ENCODE results near the gene CFAP97D2.
"Not testable (repeated sequence)": the region's sequence is repeated elsewhere in the genome, so short reads cannot be mapped to it uniquely, and the experiment has no call there.

CFAP97D2 gene

DNA sequence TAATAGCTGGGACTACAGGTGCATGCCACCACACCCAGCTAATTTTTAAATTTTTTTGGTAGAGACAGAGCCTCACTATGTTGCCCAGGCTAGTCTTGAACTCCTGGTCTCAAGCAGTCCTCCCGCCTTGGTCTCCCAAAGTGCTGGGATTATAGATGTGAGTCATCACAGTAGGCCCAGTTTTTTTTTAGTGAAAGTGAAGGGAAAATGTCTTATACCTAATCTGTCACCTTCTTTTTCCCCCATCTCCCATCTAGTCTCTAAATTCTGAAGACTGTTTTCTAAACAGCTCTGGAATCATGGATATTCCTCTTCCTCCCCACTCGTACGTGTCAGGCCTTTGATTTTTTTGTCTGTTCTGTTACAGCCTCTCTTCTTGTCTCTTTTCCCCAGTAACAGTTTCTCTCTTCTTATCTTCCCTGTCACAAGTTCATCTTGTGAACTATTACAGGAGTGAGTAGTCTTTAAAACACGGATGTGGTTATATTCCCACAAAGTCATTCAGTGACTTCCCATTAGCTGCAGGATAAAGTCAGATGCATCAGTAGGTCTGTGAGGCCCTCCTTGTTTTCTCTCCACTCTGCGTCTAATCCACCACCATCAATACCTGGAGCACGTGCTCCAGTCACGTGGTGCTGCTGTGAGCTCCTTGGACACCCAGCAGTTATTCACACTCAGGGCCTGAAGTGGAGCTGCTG lies 58.5 kb downstream of the CFAP97D2 start:
- DNase-seq: no peak

DNA sequence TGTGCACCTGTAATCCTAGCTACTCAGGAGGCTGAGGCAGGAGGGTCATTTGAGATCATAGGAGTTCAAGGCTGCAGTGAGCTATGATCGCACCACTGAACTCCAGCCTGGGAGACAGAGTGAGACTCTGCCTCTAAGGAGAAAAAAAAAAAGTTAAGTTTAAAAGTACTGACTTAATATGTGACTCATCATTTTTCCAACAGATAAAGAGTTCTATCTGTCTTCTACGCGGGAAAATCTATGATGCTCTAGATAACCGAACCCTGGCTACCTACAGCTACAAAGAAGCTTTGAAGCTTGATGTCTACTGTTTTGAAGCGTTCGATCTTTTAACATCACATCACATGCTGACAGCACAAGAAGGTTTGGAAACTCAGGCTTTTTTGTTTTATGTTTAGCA lies 62.9 kb downstream of the CFAP97D2 start:
- DNase-seq: no peak

DNA sequence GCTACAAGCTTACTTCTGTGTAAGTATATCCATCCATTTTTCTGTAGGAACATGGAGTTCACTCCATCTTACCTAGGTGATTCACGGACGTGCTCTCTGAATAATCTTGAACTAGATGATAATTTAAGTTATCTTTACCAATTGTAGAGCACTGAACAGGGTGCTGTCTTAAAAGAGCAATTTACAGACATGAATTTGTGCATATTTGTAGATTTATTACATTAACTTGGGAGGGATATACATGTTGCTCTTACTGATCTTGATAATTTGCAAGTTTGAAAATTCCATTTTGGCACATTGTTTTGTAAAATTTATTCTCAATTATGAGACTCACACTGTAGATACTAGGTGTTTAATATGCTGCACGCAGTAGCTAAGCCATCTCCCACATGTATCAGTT lies 64.9 kb downstream of the CFAP97D2 start:
- no peak for DNase-seq

DNA sequence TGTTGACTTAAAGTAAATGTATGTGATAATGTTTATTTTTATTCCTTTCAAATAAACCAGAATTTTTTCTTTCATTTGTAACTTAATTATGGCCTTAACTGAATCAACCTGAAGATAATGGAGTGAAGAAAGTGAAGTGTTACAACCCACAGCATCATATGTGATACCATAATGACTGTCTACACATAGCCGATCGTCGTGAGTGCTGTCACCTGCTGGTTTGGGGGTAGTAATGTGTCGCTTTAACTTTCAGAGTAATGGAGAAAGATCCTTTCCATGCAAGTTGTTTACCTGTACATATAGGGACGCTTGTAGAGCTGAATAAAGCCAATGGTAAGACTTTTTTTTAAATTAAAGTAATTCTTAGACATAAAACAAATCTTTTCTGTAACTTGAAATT lies 65.6 kb downstream of the CFAP97D2 start:
- no peak for DNase-seq

DNA sequence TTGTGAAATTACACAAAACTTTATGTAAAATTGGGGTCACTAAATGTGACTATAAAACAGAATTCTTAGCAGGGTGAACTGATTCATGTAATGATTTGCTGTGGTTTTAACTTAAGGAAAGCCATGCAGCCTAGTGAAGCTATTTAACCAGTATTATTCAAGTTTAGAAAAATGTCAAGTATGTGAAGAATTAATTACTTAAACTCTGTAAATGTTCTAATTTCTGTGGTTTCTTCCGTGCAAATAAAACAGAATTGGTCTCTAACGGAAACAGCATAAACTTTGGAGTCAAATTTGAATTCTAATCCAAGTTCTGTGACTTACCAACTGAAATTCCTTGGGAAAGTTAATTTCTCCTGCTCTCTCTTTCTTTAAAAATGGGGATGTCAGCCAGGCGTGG lies 69.0 kb downstream of the CFAP97D2 start:
- DNase-seq: no peak

DNA sequence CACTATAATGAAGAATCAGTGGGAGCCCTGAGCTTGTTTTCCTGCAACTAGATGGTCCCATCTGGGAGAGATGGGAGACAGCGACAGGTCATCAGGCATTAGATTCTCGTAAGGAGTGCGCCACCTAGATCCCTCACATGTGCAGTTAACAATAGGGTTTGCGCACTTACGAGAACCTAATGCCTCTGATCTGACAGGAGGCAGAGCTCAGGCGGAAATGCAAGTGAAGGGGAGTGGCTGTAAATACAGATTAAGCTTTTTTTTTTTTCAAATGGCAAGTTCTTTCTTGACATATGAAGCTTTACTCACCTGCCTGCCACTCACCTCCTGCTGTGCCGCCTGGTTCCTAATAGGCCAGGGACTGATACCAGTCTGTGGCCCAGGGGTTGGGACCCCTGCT lies 70.0 kb downstream of the CFAP97D2 start:
- no peak for DNase-seq

DNA sequence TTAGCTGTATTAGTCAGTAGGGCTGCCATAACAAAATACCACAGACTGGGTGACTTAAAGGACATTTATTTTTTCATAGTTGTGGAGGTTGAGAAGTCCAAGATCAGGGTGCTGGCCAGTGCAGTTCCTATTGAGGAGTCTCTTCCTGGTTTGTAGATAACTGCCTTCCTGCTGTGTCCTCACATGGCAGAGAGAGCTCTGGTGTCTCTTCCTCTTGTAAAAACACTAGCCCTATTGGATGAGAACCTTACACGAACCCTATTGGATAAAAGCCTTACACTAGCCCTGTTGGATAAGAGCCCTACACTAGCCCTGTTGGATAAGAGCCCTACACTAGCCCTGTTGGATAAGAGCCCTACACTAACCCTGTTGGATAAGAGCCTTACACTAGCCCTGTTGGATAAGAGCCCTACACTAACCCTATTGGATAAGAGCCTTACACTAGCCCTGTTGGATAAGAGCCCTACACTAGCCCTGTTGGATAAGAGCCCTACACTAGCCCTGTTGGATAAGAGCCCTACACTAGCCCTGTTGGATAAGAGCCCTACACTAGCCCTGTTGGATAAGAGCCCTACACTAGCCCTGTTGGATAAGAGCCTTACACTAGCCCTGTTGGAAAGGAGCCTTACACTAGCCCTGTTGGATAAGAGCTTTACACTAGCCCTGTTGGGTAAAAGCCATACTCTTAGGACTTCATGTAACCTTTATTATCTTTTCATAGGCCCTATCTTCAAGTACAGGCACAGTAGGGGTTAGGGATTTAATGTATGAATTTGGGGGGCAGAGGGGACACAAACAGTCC lies 72.8 kb downstream of the CFAP97D2 start:
- not testable (repeated sequence) for DNase-seq

DNA sequence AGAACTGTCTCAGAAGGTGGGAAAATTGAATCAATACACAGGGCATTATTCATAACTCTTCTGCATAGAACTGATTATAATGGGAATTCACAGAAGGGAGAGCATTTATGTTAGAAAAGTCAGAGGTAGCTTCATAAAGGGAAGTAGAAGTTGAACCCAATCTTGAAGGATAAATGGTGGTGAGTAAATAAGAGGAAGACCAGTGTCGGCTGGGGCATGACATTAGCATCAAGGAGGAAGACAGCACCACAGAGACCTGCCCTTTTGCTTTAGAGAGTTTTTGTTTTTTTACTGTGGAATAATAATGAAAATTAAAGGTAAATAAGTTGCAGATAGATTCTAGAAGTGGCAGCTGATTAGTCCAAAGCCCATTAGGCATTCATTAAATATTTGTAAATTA lies 77.5 kb downstream of the CFAP97D2 start:
- no peak for DNase-seq

DNA sequence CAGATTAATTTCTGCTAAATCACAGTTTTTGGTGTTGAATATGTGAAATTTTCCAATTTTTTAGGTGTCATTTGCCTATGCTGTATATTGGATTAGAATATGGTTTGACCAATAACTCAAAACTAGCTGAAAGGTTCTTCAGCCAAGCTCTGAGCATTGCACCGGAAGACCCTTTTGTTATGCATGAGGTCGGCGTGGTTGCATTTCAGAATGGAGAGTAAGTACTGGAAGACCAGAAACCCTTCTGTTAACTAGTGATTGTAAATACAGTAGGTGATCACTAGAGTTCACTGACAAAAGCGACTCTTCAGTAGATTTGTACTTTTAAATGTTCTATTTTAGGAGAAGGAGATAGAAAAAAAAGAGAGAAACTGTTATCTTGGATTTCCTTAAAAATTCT lies 78.0 kb downstream of the CFAP97D2 start:
- no peak for DNase-seq

DNA sequence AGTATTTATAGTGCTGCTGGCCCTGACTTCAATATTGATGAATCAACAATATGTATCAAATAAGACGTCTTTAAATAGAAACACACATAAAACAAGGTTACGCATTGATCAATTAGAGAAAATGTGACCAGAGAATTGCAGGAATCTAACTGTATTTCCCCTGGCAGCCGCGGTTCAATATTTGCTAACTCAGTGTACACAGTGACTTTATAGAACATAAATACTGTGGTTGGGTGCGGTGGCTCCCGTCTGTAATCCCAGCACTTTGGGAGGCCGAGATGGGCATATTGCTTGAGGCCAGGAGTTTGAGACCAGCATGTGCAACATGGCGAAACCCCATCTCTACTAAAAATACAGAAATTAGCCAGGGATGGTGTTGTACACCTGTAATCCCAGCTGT lies 79.5 kb downstream of the CFAP97D2 start:
- DNase-seq: no peak

DNA sequence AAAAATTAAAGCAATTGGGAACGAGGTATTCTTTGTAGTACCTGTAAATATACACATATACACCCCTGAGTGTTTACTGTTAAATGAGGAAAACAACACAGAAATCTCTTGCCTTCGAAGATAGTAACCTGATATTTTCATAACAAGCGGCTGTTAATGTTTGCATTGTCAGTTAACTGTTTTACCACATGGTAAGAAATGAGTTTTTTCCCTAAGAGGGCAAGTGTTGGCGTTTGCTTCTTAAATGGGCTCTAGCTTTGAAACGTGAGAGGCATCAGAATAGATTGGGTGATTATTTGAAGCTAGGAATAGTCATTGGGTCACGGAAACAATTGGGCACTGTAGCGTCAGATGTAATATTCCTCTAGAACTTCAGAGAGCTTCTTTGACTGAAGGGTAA lies 80.3 kb downstream of the CFAP97D2 start:
- DNase-seq: no peak

DNA sequence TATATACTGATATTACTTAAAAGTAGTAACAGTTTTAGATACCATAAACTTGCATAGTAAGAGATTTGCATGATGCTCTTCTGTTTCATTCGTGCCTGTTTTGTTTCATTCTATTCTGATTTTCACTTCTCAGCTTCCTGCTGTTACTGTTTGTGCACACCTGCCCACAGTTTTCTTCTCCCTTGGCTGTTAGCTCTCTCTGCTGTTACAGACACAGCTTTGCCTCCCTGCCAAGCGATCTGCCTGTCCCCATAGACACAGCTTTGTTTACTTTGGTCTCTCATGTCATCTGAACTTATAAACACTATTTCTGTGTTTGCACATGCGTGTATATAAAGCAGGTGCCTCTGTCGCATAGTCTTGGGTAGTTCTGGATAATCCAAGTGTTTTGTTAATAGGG lies 80.9 kb downstream of the CFAP97D2 start:
- DNase-seq: no peak

DNA sequence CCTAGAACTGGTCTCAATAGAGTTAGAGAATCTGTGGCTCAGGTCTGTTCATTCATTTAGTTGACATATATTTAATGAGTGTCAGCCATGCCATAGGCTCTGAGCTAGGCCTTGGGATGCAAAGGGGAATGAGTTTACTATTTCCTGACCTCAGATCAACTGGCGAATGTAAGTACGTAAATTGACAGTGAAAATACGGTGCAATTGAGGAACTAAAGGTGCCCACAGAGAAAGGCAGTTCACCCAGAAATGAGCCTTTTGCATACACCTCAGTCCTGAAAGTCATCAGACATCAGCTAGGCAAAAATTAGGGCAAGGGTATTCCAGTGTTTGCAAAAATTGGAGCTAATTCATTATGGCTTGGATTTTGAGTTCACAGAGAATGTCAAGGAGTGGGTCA lies 81.8 kb downstream of the CFAP97D2 start:
- DNase-seq: no peak

DNA sequence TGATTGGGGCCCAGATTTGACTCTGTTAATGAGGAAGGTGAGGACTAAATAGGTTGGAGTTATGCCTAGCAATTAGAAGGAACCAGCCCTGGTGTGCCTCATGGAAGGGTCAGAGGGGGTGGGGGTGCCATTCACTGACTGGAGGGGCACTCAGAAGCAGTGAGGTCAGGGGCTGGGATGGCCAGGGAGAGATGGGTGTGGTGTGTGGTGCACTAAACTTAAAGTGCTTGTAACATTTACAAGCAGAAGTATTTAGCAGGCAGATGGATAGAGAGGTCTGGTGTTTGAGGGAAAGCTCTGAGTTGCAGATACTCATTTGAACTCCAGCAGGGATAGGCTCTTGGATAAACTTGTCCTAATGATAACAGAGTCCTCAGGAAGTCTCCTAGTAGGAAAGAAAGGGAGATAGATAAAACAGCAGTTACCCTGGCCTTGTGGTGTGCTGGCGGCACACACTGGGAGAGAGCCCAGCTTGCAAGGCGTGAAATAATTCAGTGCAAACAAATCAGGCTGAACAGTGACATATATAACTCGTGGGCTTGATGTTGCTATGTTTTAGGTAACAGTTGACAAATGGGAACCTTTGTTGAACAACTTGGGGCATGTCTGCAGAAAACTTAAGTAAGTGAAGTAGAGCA lies 82.4 kb downstream of the CFAP97D2 start:
- DNase-seq: no peak

DNA sequence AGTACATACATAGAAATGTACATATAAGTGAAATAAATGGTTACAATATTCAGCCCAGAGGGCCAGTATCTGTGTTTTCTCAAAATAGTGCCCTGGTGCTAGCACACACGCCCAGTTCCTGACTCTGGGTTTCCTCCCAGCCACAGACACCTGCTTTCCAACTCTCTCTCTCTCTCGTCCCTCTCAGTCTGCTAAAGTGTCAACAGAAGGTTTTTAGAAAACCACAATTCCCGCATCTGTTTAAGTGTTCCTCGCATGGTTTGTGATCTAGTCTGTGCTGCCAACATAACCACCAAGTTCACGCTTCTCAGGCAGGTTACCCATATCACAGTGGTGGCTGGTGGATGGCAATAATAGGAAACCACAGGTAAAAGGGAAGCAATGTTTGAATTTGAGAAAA lies 84.5 kb downstream of the CFAP97D2 start:
- no peak for DNase-seq

DNA sequence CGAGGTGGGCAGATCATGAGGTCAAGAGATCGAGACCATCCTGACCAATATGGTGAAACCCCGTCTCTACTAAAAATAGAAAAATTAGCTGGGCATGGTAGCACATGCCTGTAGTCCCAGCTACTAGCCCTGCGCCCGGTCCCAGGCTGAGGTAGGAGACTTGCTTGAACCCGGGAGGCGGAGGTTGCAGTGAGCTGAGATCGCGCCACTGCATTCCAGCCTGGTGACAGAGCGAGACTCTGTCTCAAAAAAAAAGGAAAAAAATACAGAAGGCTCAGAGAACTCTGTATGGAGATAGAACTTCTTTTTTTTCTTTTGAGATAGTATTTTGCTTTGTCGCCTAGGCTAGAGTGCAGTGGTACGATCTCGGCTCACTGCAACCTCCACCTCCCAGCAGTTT lies 85.3 kb downstream of the CFAP97D2 start:
- not testable (repeated sequence) for DNase-seq

DNA sequence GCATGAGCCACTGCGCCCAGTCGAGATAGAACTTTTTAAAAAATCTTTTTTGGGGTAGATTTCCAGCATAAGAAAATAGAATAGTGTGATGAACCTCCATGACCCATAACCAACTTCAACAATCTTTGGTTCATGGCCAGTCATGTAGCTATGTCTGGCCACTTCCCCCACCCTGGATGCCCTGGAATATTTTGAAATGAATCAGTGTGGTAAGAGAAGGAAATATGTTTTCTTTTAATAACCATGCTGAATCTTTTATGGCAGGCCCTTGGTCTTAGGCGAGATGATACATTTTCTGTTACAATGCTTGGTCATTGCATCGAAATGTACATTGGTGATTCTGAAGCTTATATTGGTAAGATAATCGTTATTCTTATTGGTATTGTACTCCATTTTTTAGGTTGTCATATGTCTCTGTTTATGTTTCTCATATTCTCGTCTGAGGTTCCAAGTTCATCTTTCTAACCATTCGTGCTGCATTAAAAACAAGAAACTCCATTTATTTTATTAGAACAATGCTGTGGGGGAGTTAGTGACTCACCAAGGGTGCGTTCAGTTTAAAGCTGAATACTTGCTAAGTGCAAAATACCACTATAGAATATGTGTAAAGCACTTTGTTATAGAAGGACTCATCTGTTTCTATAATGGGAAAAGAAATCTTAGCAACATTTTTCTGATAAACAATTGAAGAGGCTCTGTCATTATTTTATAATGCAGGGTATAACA lies 86.0 kb downstream of the CFAP97D2 start:
- no peak for DNase-seq

DNA sequence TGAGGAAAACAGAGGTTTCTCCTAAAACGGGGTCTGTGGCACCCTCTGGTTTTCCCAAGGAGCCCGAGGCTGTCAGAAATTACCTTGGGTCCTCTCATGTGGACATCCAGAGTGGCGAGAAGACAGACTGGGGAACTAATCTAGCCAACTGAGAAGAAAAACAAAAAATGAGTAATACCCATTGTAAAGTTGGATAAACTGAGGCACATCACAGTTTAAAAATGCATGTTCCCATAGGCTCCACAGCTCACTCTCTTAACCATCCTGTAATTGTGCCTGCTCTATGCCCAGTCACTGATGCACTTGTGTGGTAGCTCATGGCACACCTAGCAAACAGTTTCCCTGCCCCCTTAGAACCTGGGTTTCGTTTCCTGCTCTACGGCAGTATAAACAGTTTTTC lies 87.2 kb downstream of the CFAP97D2 start:
- no peak for DNase-seq

DNA sequence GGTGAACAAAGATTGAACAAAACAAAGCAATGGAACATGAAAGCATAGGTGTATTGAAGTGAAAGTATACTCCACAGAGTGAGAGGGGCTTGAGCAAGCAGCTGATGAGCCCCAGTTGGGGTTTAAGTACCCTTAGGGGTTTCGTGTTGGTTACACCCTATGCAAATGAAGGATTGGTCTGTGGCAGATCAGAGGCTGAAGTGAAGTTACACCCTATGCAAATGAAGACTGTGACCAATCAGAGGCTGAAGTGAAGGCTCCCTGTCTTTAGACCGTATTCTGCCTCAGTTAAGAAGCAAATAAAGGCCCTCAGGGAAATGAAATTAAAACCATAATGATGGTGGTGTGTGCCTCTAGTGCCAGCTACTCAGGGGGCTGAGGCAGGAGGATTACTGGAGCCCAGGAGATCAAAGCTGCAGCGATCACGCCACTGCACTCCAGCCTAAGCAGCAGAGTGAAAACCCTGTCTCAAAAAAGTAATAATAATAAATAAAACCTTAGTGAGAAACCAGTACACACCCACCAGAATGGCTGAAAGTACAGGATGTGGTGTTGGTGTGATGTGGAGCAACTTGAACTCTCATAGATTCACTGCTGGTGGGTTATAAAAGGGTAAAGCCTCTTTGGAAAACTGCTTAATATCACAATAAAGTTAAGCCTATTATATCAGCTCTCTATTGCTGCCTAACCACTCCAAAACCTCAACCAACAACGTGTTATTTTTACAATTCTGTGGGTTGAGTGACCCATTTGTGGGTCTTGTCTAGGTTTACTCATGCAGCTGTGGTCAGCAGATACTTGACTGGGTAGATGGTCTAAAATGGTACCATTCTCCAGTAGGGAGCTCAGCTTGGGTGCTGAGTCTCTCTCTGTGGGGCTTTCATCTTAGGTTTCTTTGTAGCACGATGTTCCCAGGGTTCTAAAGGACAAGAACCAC lies 89.6 kb downstream of the CFAP97D2 start:
- no peak for DNase-seq

DNA sequence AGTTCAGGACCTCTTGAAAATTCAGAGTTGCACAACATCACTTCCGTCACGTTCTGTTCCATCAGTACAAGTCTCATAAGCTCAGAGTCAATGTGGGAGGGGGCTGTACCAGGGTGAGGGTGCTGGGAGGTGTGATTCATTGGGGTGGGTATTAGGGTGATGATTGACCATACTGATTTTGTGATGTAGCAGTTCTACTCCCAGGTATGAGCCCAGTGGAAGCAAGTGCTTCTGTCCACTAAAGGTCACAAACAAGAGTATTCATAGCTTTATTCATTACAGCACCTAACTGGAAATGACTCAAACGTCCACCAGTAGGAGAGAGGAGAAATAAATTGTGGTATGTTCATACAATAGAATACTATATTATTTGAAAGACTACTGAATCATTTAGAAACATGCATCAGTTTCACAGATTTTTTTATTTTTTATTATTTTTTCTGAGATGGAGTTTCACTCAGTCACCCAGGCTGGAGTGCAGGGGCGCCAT lies 90.3 kb downstream of the CFAP97D2 start:
- no peak for DNase-seq
